K562 (cell line): ENCODE results near the gene NFRKB. TPM values are rescaled to one million over a fixed set of nuclear protein-coding genes. Genes with fewer than 3 reads are reported as not detected.
A peak's percentile ranks its signal among the peaks of the same experiment; 100 is the strongest.

ENCODE experiments used
- ATAC-seq: fragments of 200-7000 bp; cut with Tn5 transposase; 3 replicates; pipeline ENCODE4 v1.9.1; 2020; ENCODE audit warnings: moderate library complexity
- BruUV-seq: library from RNA; stranded (reverse); fragments of 400-500 nt; replicated peaks from 2 replicates; lab custom pipeline; 2021; lab: Mats Ljungman, UMichigan
- CTCF ChIA-PET: fragments of 300-600 bp; formaldehyde crosslinking; extraction: SDS; loops from one replicate; lab custom pipeline; 2021; ENCODE audit warnings: low intra/inter-chr PET ratio; lab: Yijun Ruan, JAX
- POLR2A ChIA-PET: fragments of 300-600, 350-650 bp; sonication (Branson Sonifier 250); formaldehyde crosslinking; extraction: SDS; loops from one replicate; lab custom pipeline; 2021; ENCODE audit warnings: antibody characterized with exemption, inconsistent platforms; lab: Yijun Ruan, JAX
- DNase-seq, 4 experiments: peaks; one replicate each; pipeline versions ENCODE4 v3.0.0 to v3.0.0-alpha.2; 2011 to 2018; ENCODE audit warnings: low spot score in 3 of 4, mixed read lengths in 3 of 4; ENCODE audit errors: extremely low read depth in 1 of 4
- FAIRE-seq: peaks from 2 replicates; lab custom pipeline; 2011; peaks lifted over from hg19 to GRCh38; lab: Jason Lieb, UNC
- H2AFZ ChIP-seq: 2 replicates; pipeline ENCODE4 v1.6.0; 2011; ENCODE audit warnings: low read depth, low read length, control low read depth, inconsistent platforms
- H3K27ac ChIP-seq: fragments of 200-600 bp; 3 replicates; pipeline ENCODE4 v1.8.0; 2011; ENCODE audit warnings: low read depth, mild to moderate bottlenecking, control low read depth, inconsistent platforms, low read length, moderate library complexity, mixed read lengths; ENCODE audit errors: extremely low read depth
- H3K27me3 ChIP-seq, 2 experiments: fragments of 300-600 bp in 1 of 2; 2 replicates in 1 of 2; 3 replicates in 1 of 2; pipeline versions ENCODE4 v1.6.0 to v1.8.0; 2011; ENCODE audit warnings: inconsistent platforms in 2 of 2, low read length in 2 of 2, mild to moderate bottlenecking in 1 of 2, mixed read lengths in 1 of 2, moderate library complexity in 1 of 2; ENCODE audit not compliant: control insufficient read depth in 2 of 2, insufficient read depth in 2 of 2
- H3K36me3 ChIP-seq: fragments of 300-600 bp; 3 replicates; pipeline ENCODE4 v1.8.0; 2011; ENCODE audit warnings: mild to moderate bottlenecking, low read length, inconsistent platforms; ENCODE audit not compliant: control insufficient read depth, insufficient read depth
- H3K4me1 ChIP-seq, 2 experiments: fragments of 200-600 bp in 1 of 2; replicated peaks in 1 of 2; 2 replicates in 1 of 2; 3 replicates in 1 of 2; pipeline versions ENCODE4 v1.5.1 to v1.8.0; 2011; ENCODE audit warnings: inconsistent platforms in 2 of 2, low read length in 2 of 2, mild to moderate bottlenecking in 1 of 2, mixed read lengths in 1 of 2, moderate library complexity in 1 of 2; ENCODE audit not compliant: control insufficient read depth in 2 of 2, insufficient read depth in 2 of 2
- H3K4me2 ChIP-seq: 2 replicates; pipeline ENCODE4 v1.6.1; 2011; ENCODE audit warnings: low read length, control low read depth, inconsistent platforms, mixed read lengths; ENCODE audit not compliant: insufficient read depth
- H3K4me3 ChIP-seq: fragments of 200-600 bp; sonication (generic), shearing (Covaris generic); 2 replicates; pipeline ENCODE4 v1.5.1; 2016; ENCODE audit warnings: control low read depth, inconsistent platforms
- H3K79me2 ChIP-seq: fragments of 200-600 bp; 3 replicates; pipeline ENCODE4 v1.8.0; 2011; ENCODE audit warnings: low read length, inconsistent platforms; ENCODE audit not compliant: control insufficient read depth, insufficient read depth
- H3K9ac ChIP-seq, 2 experiments: 2 replicates each; pipeline versions ENCODE4 v1.6.0 to v1.6.1; 2011; ENCODE audit warnings: low read depth in 2 of 2, low read length in 2 of 2, control low read depth in 1 of 2, inconsistent platforms in 1 of 2, mild to moderate bottlenecking in 1 of 2, mixed read lengths in 1 of 2; ENCODE audit not compliant: insufficient read depth in 1 of 2
- H3K9me1 ChIP-seq: one replicate; pipeline ENCODE4 v1.6.0; 2011; ENCODE audit warnings: inconsistent platforms, mild to moderate bottlenecking, low read length, moderate library complexity; ENCODE audit not compliant: control insufficient read depth, insufficient read depth
- H3K9me3 ChIP-seq: replicated peaks from 2 replicates; pipeline ENCODE4 v1.5.1; 2011; ENCODE audit warnings: low read depth, low read length, inconsistent platforms; ENCODE audit not compliant: control insufficient read depth, insufficient read depth
- H4K20me1 ChIP-seq: replicated peaks from 2 replicates; pipeline ENCODE4 v1.6.1; 2011; ENCODE audit warnings: low read length, inconsistent platforms, mixed read lengths; ENCODE audit not compliant: control insufficient read depth, insufficient read depth
- CTBP1 ChIP-seq: fragments of 450-650 bp; IDR thresholded peaks from 2 replicates; pipeline ENCODE4 v1.6.1; 2016; ENCODE audit warnings: borderline replicate concordance
- WGBS: fragments of 100-300 bp; shearing (Covaris generic); methylation state at CpG from one replicate; pipeline ENCODE4 v1.1.6; 2016; ENCODE audit warnings: low coverage, mixed read lengths; ENCODE audit not compliant: insufficient coverage; ENCODE audit errors: missing lambda C conversion rate; 5-methylcytosine and 5-hydroxymethylcytosine counted together
- in situ Hi-C: fragments of 300-500 bp; cut with MboI; formaldehyde crosslinking; loops from 4 replicates; pipeline ENCODE4 v1.15.0; 2018; ENCODE audit warnings: inconsistent platforms, mixed read lengths
- intact Hi-C: fragments of 100-400 bp; cut with micrococcal nuclease; formaldehyde crosslinking; loops from 2 replicates; pipeline ENCODE4 v1.14.2; 2022
- polyA plus RNA-seq, 8 experiments: library from polyadenylated mRNA; depleted of rRNA in 4 of 8; stranded (reverse) in 5 of 8; unstranded in 3 of 8; fragments of >200 nt; fragmentation: Nextera tagmentation in 2 of 8; fragmentation: Illumina TruSeq in 1 of 8; extraction: Ambion mirVana in 2 of 8; extraction: Trizol in 1 of 8; gene quantifications; 2 replicates each; pipeline versions ENCODE4 v1.2.1 to v1.2.3, GENCODE V29; 2011 to 2014; ENCODE audit warnings: inconsistent platforms in 1 of 8, missing spikeins in 1 of 8
- total RNA-seq, 7 experiments: library from RNA; depleted of rRNA in 6 of 7; stranded (reverse); fragments of >200 nt in 6 of 7; fragmentation: Illumina TruSeq in 2 of 7; extraction: Trizol in 2 of 7; gene quantifications; 2 replicates each; pipeline versions ENCODE4 v1.2.1 to v1.2.3, GENCODE V29; 2011 to 2021; ENCODE audit warnings: low replicate concordance in 1 of 7
- TF ChIP-seq, protein P1 (sequence below): fragments of 250-450 bp; sonication (Bioruptor Pico); IDR thresholded peaks from 2 replicates; pipeline ENCODE4 v1.4.0; 2020; ENCODE audit warnings: mild to moderate bottlenecking, moderate library complexity

NFRKB gene
- total and polyA plus RNA-seq, 9 of the 15 experiments (the other 6 are each of a cell fraction or from before 2014, with no cell fraction given) = 7.1 to 42.6 (median 23.9) TPM

DNA sequence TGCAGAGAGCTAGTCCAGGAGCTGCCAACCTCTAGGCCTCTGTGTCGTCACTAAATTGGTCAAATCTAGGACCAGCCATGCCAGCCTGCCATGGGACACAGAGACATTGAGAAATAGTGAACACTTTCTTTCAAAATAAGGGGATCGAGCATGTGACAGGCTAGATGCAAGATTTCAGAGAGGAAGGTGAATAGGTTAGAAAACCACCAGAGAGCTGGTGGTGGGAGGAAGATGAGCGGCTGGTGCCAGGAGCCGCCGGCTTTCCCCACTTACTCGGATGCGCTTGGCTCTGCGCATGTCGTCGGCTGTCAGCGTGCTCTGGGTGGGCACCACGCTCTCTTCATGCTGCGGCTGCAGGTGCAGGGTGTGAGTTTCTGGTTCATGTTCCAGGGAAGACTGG lies 35.4 kb upstream of the NFRKB start:
- in situ Hi-C loops = no loop called here
- 94% methylated on average over 12 of the region's 13 CpGs for WGBS

More for the DNA sequence above, 35.4 kb upstream of the NFRKB start:
- Histone ChIP-seq H2AFZ (no peak overlapping the region), H3K9ac (no peak overlapping the region), H3K4me2 (no peak overlapping the region), H3K27me3 (no peaks in the 10 kb centered on the region), H3K36me3 (peaks cover 8% of the 10 kb centered on the region; the same call in 1 of the 3 replicates), H3K4me1 (peaks cover 6 to 9% of the 10 kb centered on the region in 2 experiments; a peak in 4 of 5 replicates), H3K9me1 (no peaks in the 10 kb centered on the region), H3K27ac (no peak overlapping the region), H4K20me1 (no peaks in the 10 kb centered on the region), H3K4me3 (no peak overlapping the region), H3K79me2 (no peaks in the 10 kb centered on the region), H3K9me3 (no peaks in the 10 kb centered on the region)
- ChIA-PET POLR2A (interaction anchor here (0.6 to 1.4 kb wide), 5 partner anchors 11 to 202 kb away, joined by 3 to 4 read pairs (median 3); no protein-coding TSS in a partner anchor), CTCF (no interaction called here)
- intact Hi-C loops = no loop called here
- TF ChIP-seq, protein P1, sequence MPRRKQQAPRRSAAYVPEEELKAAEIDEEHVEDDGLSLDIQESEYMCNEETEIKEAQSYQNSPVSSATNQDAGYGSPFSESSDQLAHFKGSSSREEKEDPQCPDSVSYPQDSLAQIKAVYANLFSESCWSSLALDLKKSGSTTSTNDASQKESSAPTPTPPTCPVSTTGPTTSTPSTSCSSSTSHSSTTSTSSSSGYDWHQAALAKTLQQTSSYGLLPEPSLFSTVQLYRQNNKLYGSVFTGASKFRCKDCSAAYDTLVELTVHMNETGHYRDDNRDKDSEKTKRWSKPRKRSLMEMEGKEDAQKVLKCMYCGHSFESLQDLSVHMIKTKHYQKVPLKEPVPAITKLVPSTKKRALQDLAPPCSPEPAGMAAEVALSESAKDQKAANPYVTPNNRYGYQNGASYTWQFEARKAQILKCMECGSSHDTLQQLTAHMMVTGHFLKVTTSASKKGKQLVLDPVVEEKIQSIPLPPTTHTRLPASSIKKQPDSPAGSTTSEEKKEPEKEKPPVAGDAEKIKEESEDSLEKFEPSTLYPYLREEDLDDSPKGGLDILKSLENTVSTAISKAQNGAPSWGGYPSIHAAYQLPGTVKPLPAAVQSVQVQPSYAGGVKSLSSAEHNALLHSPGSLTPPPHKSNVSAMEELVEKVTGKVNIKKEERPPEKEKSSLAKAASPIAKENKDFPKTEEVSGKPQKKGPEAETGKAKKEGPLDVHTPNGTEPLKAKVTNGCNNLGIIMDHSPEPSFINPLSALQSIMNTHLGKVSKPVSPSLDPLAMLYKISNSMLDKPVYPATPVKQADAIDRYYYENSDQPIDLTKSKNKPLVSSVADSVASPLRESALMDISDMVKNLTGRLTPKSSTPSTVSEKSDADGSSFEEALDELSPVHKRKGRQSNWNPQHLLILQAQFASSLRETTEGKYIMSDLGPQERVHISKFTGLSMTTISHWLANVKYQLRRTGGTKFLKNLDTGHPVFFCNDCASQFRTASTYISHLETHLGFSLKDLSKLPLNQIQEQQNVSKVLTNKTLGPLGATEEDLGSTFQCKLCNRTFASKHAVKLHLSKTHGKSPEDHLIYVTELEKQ = no peak
- TF ChIP-seq CTBP1 = 0 out of 2 replicates have a peak, but pooled peaks have one; percentile 0
- DNase-seq = no peak
- FAIRE-seq = no peak
- BruUV-seq = no TSS peak
- no peak for ATAC-seq
